ENCODE data around the gene PIEZO1. TPM values are rescaled to one million over a fixed set of nuclear protein-coding genes. Genes with fewer than 3 reads are reported as not detected.
"Not testable (repeated sequence)": the region's sequence is repeated elsewhere in the genome, so short reads cannot be mapped to it uniquely, and the experiment has no call there.

The PIEZO1 gene, protein sequence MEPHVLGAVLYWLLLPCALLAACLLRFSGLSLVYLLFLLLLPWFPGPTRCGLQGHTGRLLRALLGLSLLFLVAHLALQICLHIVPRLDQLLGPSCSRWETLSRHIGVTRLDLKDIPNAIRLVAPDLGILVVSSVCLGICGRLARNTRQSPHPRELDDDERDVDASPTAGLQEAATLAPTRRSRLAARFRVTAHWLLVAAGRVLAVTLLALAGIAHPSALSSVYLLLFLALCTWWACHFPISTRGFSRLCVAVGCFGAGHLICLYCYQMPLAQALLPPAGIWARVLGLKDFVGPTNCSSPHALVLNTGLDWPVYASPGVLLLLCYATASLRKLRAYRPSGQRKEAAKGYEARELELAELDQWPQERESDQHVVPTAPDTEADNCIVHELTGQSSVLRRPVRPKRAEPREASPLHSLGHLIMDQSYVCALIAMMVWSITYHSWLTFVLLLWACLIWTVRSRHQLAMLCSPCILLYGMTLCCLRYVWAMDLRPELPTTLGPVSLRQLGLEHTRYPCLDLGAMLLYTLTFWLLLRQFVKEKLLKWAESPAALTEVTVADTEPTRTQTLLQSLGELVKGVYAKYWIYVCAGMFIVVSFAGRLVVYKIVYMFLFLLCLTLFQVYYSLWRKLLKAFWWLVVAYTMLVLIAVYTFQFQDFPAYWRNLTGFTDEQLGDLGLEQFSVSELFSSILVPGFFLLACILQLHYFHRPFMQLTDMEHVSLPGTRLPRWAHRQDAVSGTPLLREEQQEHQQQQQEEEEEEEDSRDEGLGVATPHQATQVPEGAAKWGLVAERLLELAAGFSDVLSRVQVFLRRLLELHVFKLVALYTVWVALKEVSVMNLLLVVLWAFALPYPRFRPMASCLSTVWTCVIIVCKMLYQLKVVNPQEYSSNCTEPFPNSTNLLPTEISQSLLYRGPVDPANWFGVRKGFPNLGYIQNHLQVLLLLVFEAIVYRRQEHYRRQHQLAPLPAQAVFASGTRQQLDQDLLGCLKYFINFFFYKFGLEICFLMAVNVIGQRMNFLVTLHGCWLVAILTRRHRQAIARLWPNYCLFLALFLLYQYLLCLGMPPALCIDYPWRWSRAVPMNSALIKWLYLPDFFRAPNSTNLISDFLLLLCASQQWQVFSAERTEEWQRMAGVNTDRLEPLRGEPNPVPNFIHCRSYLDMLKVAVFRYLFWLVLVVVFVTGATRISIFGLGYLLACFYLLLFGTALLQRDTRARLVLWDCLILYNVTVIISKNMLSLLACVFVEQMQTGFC (N-terminal part only)
- total RNA-seq, result 100 to 1,000 TPM in 1 of 2 donors, 10 to 100 TPM in 1; 84.8 to 298 TPM

- H3K36me3 Mint-ChIP-seq, result no peaks in the 10 kb centered on the region
- ATAC-seq, result peak; percentile 62 to 80
- H3K4me1 Mint-ChIP-seq (ENCODE audit: low read depth in 2 of 2), result peaks cover 42 to 43% of the 10 kb centered on the region in 2 donors
- peak; percentile 83 for DNase-seq (ENCODE audit: low spot score)
- H3K9me3 Mint-ChIP-seq, result no peaks in the 10 kb centered on the region
- peak within 1 kb of the TSS; percentile 81 for H3K4me3 Mint-ChIP-seq
- peak within 1 kb of the TSS; percentile 87 to 94 for H3K27ac Mint-ChIP-seq
- no peaks in the 10 kb centered on the region for H3K27me3 Mint-ChIP-seq
Observed at GRCh38 chr16:88785106-88785924, at the start of gene PIEZO1. Gene PIEZO1, minus strand, starts transcription at chr16:88785220. Its CDS starts 256 bp downstream, at chr16:88784964.

DNA sequence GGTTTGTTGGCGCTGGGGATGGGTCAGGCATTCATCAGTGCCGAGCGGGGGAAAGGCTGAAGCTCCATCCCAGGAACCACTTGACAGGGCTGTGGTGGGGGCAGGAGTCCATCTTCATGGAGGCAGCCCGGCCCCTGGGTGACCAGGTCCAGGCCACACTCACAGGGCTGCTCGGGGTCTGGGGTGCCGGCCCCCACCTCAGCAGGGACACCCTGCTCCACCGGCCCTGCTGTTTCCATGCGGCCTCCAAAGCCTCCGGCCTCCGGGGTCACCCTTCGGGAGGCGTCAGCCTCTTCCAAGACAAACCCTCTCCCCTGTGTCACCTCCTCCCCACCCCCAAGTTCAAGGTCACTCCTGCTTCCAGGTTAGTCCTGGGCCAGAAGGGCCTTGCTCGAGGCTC, 49.6 kb upstream of the PIEZO1 start:
- Mint-ChIP-seq H3K4me1 (ENCODE audit: low read depth in 2 of 2) (no peaks in the 10 kb centered on the region), H3K36me3 (no peaks in the 10 kb centered on the region), H3K27ac (no peak overlapping the region), H3K4me3 (no peak overlapping the region), H3K9me3 (no peaks in the 10 kb centered on the region), H3K27me3 (no peaks in the 10 kb centered on the region)
- no peak for DNase-seq (ENCODE audit: low spot score)
- no peak for ATAC-seq

GRCh38 chr16:88833086-88833485, 48.1 kb upstream of the PIEZO1 start:
- no peaks in the 10 kb centered on the region for H3K4me1 Mint-ChIP-seq (ENCODE audit: low read depth in 2 of 2)
- H3K27ac Mint-ChIP-seq, result no peak overlapping the region
- no peaks in the 10 kb centered on the region for H3K27me3 Mint-ChIP-seq
- no peaks in the 10 kb centered on the region for H3K9me3 Mint-ChIP-seq
- DNase-seq (ENCODE audit: low spot score), result no peak
- ATAC-seq, result no peak
- no peaks in the 10 kb centered on the region for H3K36me3 Mint-ChIP-seq
- no peak overlapping the region for H3K4me3 Mint-ChIP-seq

GRCh38 chr16:88831838-88832237, 46.8 kb upstream of the PIEZO1 start:
- no peaks in the 10 kb centered on the region for H3K4me1 Mint-ChIP-seq (ENCODE audit: low read depth in 2 of 2)
- no peaks in the 10 kb centered on the region for H3K36me3 Mint-ChIP-seq
- no peak overlapping the region for H3K27ac Mint-ChIP-seq
- H3K27me3 Mint-ChIP-seq, result no peaks in the 10 kb centered on the region
- ATAC-seq, result no peak
- H3K9me3 Mint-ChIP-seq, result no peaks in the 10 kb centered on the region
- DNase-seq (ENCODE audit: low spot score), result no peak
- H3K4me3 Mint-ChIP-seq, result no peak overlapping the region

GRCh38 chr16:88830783-88831182, 45.8 kb upstream of the PIEZO1 start:
- Mint-ChIP-seq H3K27me3 (no peaks in the 10 kb centered on the region), H3K27ac (no peak overlapping the region), H3K4me1 (ENCODE audit: low read depth in 2 of 2) (peaks cover 0 to 2% of the 10 kb centered on the region in 2 donors), H3K9me3 (no peaks in the 10 kb centered on the region), H3K36me3 (no peaks in the 10 kb centered on the region), H3K4me3 (no peak overlapping the region)
- DNase-seq (ENCODE audit: low spot score) (no peak), ATAC-seq (no peak)

DNA sequence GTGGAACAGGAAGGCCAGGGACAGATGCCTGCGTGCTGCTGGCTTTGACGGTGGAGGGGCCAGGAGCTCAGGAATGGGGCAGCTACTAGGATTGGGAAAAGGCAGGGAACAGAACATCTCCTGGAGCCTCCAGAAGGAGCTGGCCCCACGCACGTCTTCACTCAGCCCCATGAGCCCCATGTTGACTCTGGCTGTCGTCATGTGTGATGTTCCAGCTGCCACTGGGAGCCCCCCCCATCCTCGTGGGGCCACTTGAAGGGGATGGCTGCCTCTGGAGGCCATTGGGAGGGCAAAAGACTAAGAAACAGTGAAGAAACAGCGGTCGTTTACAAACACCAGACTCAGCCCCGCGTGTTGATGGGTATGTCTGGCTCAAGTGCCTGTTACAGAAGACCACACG, 45.2 kb upstream of the PIEZO1 start:
- no peaks in the 10 kb centered on the region for H3K9me3 Mint-ChIP-seq
- DNase-seq (ENCODE audit: low spot score), result no peak
- peaks cover 0 to 3% of the 10 kb centered on the region in 2 donors for H3K4me1 Mint-ChIP-seq (ENCODE audit: low read depth in 2 of 2)
- no peak overlapping the region for H3K4me3 Mint-ChIP-seq
- no peak for ATAC-seq
- H3K27me3 Mint-ChIP-seq, result no peaks in the 10 kb centered on the region
- no peaks in the 10 kb centered on the region for H3K36me3 Mint-ChIP-seq
- no peak overlapping the region for H3K27ac Mint-ChIP-seq

DNA sequence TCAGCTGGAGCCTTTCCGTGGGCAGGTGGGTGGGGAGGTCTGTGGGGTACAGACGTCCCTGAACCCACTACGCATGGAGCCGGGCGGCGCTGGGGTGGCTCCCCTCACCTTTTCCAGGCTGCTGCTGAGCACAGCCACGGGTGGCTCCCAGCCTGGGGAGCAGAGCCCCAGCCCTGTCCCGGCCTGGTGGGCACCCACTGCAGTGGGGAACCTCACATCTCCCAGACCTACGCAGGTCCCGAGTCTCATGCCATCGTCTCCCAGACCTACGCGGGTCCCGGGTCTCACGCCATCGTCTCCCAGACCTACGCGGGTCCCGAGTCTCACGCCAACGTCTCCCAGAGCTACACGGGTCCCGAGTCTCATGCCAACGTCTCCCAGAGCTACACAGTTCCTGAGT, 43.7 kb upstream of the PIEZO1 start:
- H3K27me3 Mint-ChIP-seq, result no peaks in the 10 kb centered on the region
- no peak for ATAC-seq

DNA sequence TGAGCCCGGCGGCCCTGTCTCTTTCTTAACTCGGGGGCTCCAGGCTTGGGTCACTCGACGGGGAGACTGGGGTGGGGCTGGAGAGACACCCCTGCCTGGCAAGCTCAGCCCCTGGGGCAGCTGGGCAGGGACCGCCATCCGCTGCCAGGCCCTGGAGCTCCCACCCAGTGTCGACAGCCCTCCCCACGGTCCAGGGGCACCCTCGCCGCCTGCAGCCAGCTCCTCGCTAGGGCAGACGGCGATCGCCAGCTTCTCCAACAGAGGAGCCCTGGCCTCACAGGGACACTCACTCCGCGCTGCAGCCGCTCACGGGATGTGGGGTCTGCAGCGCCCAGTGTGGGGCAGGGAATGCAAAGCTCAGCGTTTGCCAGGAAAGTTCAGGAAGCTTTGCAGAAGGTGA, 42.7 kb upstream of the PIEZO1 start:
- no peaks in the 10 kb centered on the region for H3K27me3 Mint-ChIP-seq
- H3K4me3 Mint-ChIP-seq, result no peak overlapping the region
- DNase-seq (ENCODE audit: low spot score), result no peak
- no peak overlapping the region for H3K27ac Mint-ChIP-seq
- H3K4me1 Mint-ChIP-seq (ENCODE audit: low read depth in 2 of 2), result peaks cover 0 to 3% of the 10 kb centered on the region in 2 donors
- H3K36me3 Mint-ChIP-seq, result no peaks in the 10 kb centered on the region
- H3K9me3 Mint-ChIP-seq, result no peaks in the 10 kb centered on the region
- ATAC-seq, result no peak

More for the DNA sequence above, 43.7 kb upstream of the PIEZO1 start:
- H3K4me3 Mint-ChIP-seq, result no peak overlapping the region
- H3K27ac Mint-ChIP-seq, result no peak overlapping the region
- H3K4me1 Mint-ChIP-seq (ENCODE audit: low read depth in 2 of 2), result peaks cover 0 to 3% of the 10 kb centered on the region in 2 donors
- no peaks in the 10 kb centered on the region for H3K9me3 Mint-ChIP-seq
- no peaks in the 10 kb centered on the region for H3K36me3 Mint-ChIP-seq
- DNase-seq (ENCODE audit: low spot score), result no peak

DNA sequence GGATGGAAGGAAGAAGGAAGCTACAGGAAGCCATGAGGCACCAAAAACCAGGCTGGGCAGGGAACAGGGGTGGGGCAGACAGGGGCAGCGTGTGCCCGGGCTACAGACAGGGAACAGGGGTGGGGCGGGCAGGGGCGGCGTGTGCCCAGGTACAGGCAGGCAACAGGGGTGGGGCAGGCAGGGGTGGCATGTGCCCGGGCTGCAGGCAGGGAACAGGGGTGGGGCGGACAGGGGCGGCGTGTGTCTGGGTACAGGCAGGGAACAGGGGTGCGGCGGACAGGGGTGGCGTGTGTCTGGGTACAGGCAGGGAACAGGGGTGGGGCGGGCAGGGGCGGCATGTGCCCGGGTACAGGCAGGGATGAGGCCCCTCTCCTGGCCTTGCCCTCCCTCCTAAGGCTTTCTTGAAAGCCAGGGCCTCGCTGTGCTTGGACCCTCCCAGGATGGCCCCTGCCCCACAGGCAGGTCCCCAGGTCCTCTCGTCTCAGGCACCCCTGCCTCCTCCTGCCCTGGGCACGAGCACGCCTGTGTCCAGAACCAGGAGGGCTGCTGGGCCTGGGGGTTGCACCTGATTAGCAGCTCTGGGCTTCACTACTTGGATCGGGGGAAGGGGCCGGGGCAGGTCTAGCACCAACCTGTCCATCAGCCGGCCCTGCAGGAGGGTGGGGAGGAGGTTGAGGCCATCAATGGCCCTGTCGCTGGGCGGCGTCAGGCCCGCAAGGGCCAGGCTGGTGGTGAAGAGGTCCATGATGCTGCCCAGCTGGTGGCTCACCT, 41.2 kb upstream of the PIEZO1 start:
- no peak for DNase-seq (ENCODE audit: low spot score)
- Mint-ChIP-seq H3K4me1 (ENCODE audit: low read depth in 2 of 2) (peaks cover 0 to 3% of the 10 kb centered on the region in 2 donors), H3K27me3 (no peaks in the 10 kb centered on the region), H3K9me3 (no peaks in the 10 kb centered on the region), H3K36me3 (no peaks in the 10 kb centered on the region), H3K4me3 (no peak overlapping the region), H3K27ac (no peak overlapping the region)
- no peak for ATAC-seq

DNA sequence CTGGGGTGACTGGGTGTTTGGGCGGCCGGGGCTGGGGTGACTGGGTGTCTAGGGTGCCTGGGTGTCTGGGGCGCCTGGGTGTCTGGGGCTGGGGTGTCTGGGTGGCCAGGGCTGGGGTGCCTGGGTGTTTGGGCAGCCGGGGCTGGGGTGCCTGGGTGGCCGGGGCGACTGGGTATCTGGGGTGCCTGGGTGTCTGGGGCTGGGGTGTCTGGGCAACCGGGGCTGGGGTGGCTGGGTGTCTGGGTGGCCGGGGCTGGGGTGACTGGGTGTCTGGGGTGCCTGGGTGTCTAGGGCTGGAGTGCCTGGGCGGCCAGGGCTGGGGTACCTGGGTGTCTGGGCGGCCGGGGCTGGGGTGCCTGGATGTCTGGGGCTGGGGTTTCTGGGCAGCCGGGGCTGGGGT, 40.1 kb upstream of the PIEZO1 start:
- Mint-ChIP-seq H3K9me3 (no peaks in the 10 kb centered on the region), H3K27me3 (no peaks in the 10 kb centered on the region), H3K4me3 (no peak overlapping the region), H3K4me1 (ENCODE audit: low read depth in 2 of 2) (peaks cover 0 to 3% of the 10 kb centered on the region in 2 donors), H3K27ac (no peak overlapping the region), H3K36me3 (no peaks in the 10 kb centered on the region)
- DNase-seq (ENCODE audit: low spot score) (no peak), ATAC-seq (no peak)

DNA sequence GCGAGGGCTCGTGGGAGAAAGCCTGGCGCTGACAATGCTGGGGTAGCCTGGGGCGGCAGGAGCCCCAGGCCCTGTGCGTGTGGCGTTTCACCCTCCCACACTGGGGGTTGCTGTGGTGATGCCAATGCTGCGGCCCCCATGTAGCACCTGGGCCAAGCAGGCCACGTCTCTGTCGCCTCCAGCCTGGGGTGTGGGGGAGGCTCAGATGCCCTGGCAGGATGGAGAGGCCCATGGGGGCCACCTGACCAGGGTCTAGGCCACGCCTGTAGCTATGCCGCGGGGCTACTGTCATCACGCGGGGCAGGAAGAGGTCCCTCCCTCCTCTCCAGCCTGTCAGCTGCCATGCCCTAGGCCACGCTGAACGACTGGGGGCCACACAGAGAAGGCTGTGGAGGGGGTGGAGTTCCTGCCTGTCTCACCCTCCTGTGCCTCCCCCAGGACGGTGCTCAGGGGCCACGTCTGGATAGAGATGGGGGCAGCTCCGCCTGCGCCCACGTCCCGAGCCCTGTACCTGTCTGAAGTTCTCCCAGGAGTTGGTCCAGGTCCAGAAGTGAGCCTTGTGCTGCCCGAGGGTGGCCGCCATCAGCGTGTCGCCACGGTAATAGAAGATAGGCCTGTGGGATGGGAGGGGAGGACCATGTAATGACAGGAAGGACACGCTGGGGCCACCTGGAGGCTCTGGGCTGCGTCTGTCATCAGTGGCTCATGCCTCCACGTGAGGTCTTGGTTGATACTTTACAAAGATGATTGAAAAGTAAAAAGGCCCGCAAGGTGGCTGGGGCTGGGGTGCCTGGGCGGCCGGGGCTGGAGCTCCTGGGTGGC, 39.4 kb upstream of the PIEZO1 start:
- Mint-ChIP-seq H3K36me3 (no peaks in the 10 kb centered on the region), H3K27me3 (no peaks in the 10 kb centered on the region), H3K4me1 (ENCODE audit: low read depth in 2 of 2) (peaks cover 0 to 3% of the 10 kb centered on the region in 2 donors), H3K9me3 (no peaks in the 10 kb centered on the region), H3K27ac (no peak overlapping the region), H3K4me3 (no peak overlapping the region)
- DNase-seq (ENCODE audit: low spot score) (no peak), ATAC-seq (no peak)

GRCh38 chr16:88823646-88824045, 38.6 kb upstream of the PIEZO1 start:
- not testable (repeated sequence) for H3K27me3 Mint-ChIP-seq; H3K4me3 Mint-ChIP-seq; H3K4me1 Mint-ChIP-seq (ENCODE audit: low read depth in 2 of 2); ATAC-seq; H3K27ac Mint-ChIP-seq; H3K36me3 Mint-ChIP-seq; DNase-seq (ENCODE audit: low spot score); H3K9me3 Mint-ChIP-seq

All from natural killer cell treated with Interleukin-12 subunit alpha and Interleukin-12 subunit beta and Interleukin-15 and Interleukin-18, amount 100 ng/mL, for 72 hours (primary cell).